ENCODE results near the gene IER5L.

Gene IER5L

GRCh38 chr9:129177791-129178567, at the start of gene IER5L:
IER5L (minus strand) TSS chr9:129178261; CDS start chr9:129178052, 209 bp downstream.
- DNase-seq (ENCODE audit: low read depth): peak; percentile 64

- no peak for DNase-seq (ENCODE audit: low read depth)
These were observed 49.8 kb upstream of the IER5L start for GRCh38 chr9:129227843-129228189.

- peak; percentile 68 for DNase-seq (ENCODE audit: low read depth)
These were observed 47.8 kb upstream of the IER5L start for GRCh38 chr9:129225815-129226214.

- no peak for DNase-seq (ENCODE audit: low read depth)
These were observed 47.4 kb upstream of the IER5L start for GRCh38 chr9:129225490-129225778.

- no peak for DNase-seq (ENCODE audit: low read depth)
These were observed 46.8 kb upstream of the IER5L start for GRCh38 chr9:129224618-129225489.

- DNase-seq (ENCODE audit: low read depth): no peak
These were observed 45.6 kb upstream of the IER5L start for GRCh38 chr9:129223551-129224208.

- no peak for DNase-seq (ENCODE audit: low read depth)
These were observed 44.8 kb upstream of the IER5L start for GRCh38 chr9:129222819-129223218.

- no peak for DNase-seq (ENCODE audit: low read depth)
These were observed 44.0 kb upstream of the IER5L start for GRCh38 chr9:129221979-129222635.

GRCh38 chr9:129221233-129221632, 43.2 kb upstream of the IER5L start:
- DNase-seq (ENCODE audit: low read depth): no peak

- DNase-seq (ENCODE audit: low read depth): no peak
These were observed 42.7 kb upstream of the IER5L start for GRCh38 chr9:129220771-129221170.

GRCh38 chr9:129218918-129219317, 40.9 kb upstream of the IER5L start:
- no peak for DNase-seq (ENCODE audit: low read depth)

- no peak for DNase-seq (ENCODE audit: low read depth)
These were observed 40.2 kb upstream of the IER5L start for GRCh38 chr9:129218272-129218625.

- no peak for DNase-seq (ENCODE audit: low read depth)
These were observed 35.5 kb upstream of the IER5L start for GRCh38 chr9:129213551-129213950.

- no peak for DNase-seq (ENCODE audit: low read depth)
These were observed 33.6 kb upstream of the IER5L start for GRCh38 chr9:129211686-129212085.

GRCh38 chr9:129210125-129210524, 32.1 kb upstream of the IER5L start:
- no peak for DNase-seq (ENCODE audit: low read depth)

- DNase-seq (ENCODE audit: low read depth): no peak
These were observed 31.5 kb upstream of the IER5L start for GRCh38 chr9:129209580-129209979.

GRCh38 chr9:129209109-129209508, 31.0 kb upstream of the IER5L start:
- no peak for DNase-seq (ENCODE audit: low read depth)

- DNase-seq (ENCODE audit: low read depth): no peak
These were observed 30.4 kb upstream of the IER5L start for GRCh38 chr9:129208207-129209032.

- DNase-seq (ENCODE audit: low read depth): no peak
These were observed 28.8 kb upstream of the IER5L start for GRCh38 chr9:129206905-129207304.

GRCh38 chr9:129206401-129206800, 28.3 kb upstream of the IER5L start:
- no peak for DNase-seq (ENCODE audit: low read depth)

GRCh38 chr9:129204840-129205239, 26.8 kb upstream of the IER5L start:
- DNase-seq (ENCODE audit: low read depth): no peak

- no peak for DNase-seq (ENCODE audit: low read depth)
These were observed 25.5 kb upstream of the IER5L start for GRCh38 chr9:129203556-129203909.
